Fibroblast of mammary gland (primary cell): Measurements from ENCODE around the gene SAE1.
"Not testable (repeated sequence)": the region's sequence is repeated elsewhere in the genome, so short reads cannot be mapped to it uniquely, and the experiment has no call there.

Experiments
- DNase-seq: peaks from one replicate; pipeline ENCODE4 v3.0.0-alpha.2; 2010; ENCODE audit warnings: low read depth
- H3K4me3 ChIP-seq: 2 replicates; pipeline ENCODE4 v1.5.1; 2011; ENCODE audit warnings: low read depth, mild to moderate bottlenecking, low read length, moderate library complexity; ENCODE audit not compliant: control insufficient read depth
- CTCF ChIP-seq: conservative IDR thresholded peaks from 2 replicates; pipeline ENCODE4 v1.5.1; 2011; ENCODE audit warnings: low read depth, low read length, inconsistent platforms; ENCODE audit not compliant: control insufficient read depth, insufficient read depth

The SAE1 gene

DNA sequence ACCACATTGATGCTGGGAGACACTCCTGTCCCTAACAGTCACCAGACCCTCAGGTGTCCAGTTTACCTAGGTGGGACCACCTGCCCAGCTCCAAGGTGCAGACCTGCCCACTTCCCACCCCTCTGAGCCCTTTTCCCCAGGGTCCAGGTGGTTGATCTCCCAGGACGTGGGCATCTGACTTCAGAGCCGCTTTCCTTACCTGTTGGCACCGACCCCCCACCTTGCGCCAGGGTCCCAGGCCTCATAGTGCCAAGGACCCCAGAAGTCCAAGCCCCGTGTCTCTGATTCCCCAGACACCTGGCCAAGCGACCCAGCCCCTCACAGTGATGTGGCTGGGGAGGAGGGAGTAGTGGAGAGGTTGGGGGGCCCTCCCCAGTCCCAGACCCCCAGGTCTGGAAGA is 109.9 kb downstream of the SAE1 start:
- DNase-seq = no peak
- H3K4me3 ChIP-seq = no peak overlapping the region
- TF ChIP-seq CTCF = no peak

DNA sequence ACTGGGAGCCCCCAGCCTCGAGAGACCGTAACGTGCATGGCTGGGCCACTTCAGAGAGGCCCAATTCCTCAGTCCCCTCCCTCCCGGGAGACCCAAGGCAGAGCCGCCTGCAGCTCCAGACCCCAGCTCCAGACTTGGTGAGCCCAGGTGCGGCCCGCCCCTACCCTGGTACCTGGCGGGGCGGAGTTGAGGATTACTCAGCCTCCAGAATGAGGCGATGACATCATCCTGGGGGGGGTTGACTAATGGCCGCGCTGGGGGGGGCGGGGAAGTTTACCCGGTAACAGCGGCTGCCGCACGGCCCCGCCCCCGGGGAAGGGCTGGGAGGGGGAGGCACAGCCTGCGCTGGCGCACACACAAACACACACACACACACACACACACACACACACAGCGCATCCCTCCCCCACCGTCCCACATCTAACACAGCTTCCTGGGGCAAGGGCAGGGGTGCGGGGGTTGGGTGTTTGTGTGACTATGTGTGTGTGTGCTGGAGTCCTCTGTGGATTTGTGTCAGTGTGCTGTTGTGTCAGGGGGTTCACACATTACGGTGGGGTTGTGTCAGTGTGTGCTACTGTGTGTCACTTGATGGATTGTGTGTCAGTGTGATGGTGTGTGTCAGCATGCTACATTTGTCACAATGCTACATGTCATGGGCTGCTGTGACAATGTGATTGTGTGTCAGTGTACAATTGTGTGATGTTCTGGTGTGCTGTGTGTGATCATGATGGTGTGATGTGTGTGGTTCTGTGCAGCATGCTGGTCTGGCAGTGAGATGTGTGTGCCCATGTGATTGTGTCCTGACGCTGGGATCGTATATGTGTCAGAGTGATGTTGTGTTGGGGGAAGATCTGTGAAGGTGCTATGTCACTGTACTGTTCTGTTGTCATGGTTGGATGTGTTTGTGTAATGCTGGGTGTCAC is 110.6 kb downstream of the SAE1 start:
- H3K4me3 ChIP-seq = no peak overlapping the region
- no peak for TF ChIP-seq CTCF
- DNase-seq = peak; percentile 71

GRCh38 chr19:47241919-47242577 is 111.4 kb downstream of the SAE1 start:
- DNase-seq = no peak
- no peak for TF ChIP-seq CTCF
- no peak overlapping the region for H3K4me3 ChIP-seq

DNA sequence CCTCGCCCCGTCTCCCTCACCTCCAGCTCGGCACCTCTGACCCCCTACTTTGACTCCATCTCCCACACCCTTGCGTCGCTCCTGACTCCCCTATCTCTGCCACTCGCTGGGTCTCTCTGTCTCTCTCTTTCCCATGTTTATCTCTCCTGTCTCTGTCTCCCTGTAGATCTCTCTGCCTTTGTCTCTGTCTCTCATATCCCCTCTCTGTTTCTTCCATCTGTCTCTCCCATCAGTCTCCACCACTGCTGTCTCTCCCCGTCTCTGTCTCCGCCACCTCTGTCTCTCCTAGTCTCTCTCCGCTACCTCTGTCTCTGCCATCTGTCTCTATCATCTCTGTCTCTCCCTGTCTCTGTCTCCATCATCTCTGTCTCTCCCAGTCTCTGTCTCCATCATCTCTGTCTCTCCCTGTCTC is 112.7 kb downstream of the SAE1 start:
- TF ChIP-seq CTCF = no peak
- H3K4me3 ChIP-seq = peak overlapping the region; percentile 47
- no peak for DNase-seq

DNA sequence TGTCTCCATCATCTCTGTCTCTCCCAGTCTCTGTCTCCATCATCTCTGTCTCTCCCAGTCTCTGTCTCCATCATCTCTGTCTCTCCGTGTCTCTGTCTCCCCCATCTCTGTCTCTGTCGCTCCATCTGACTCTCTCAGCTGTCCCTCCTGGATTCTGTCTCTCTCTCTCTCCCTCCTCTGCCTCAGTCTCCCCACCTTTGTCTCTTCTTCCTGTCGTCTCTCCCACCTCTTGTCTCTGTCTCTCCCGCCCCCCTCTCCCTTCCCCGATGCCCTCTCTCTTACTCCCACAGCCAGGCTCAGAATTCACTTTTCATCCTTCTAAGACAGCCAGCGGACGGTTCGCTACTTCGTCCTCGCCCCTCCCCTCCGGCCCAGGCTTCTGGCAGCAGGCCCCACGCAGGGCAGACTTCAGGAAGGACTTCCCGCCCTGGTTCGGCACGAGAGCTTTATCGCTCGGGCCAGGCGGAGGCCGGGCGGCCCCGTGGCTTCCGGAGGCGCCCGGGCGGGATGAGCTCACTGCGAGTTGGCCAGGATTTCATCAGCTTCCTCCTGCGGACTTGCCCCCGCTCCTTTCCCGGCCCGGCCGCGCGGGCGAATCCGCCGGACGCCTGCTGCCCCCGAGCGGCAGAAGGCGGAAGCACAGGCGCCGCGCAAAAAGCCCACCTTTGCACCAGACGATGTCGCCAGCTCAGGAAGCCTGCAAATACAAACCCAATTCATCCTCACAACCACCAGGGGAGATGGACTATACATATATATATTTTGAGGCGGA is 113.3 kb downstream of the SAE1 start:
- peak overlapping the region; percentile 47 for H3K4me3 ChIP-seq
- peak; percentile 68 for TF ChIP-seq CTCF
- DNase-seq = peak; percentile 93

- peak; percentile 91 for TF ChIP-seq CTCF
- peak; percentile 78 for DNase-seq
- H3K4me3 ChIP-seq = no peak overlapping the region
These were observed 116.8 kb downstream of the SAE1 start for GRCh38 chr19:47247308-47247990.

GRCh38 chr19:47253016-47253415 is 122.4 kb downstream of the SAE1 start:
- not testable (repeated sequence) for DNase-seq, H3K4me3 ChIP-seq
